OCI-LY3 (cell line): Measurements from ENCODE around the gene TVP23C.

Source experiments
- CTCF ChIP-seq: fragments of 200-600, 300-600 bp; sonication (generic); IDR thresholded peaks from 2 replicates; pipeline ENCODE4 v1.5.1; 2014; ENCODE audit warnings: antibody characterized with exemption, low read length, low read depth
- EZH2phosphoT487 ChIP-seq: fragments of 200-600 bp; shearing (Covaris generic); IDR thresholded peaks from 2 replicates; pipeline ENCODE4 v1.6.1; 2018; ENCODE audit warnings: antibody characterized with exemption, mixed run types, low read depth

GRCh38 chr17:15485045-15485444 is 78.2 kb downstream of the TVP23C start:
- TF ChIP-seq CTCF (no peak), EZH2phosphoT487 (no peak)
